ENCODE data around the gene VMP1. TPM values are rescaled to one million over a fixed set of nuclear protein-coding genes. Genes with fewer than 3 reads are reported as not detected.

The VMP1 gene
- total RNA-seq (210 and 235 TPM in 2 replicates), polyA plus RNA-seq (96.5 and 125 TPM in 2 replicates), polyA minus RNA-seq (ENCODE audit: low replicate concordance) (80.0 and 118 TPM in 2 replicates)
- polyA plus RNA-seq (2012), result 72.7 and 75.0 TPM in 2 replicates

DNA sequence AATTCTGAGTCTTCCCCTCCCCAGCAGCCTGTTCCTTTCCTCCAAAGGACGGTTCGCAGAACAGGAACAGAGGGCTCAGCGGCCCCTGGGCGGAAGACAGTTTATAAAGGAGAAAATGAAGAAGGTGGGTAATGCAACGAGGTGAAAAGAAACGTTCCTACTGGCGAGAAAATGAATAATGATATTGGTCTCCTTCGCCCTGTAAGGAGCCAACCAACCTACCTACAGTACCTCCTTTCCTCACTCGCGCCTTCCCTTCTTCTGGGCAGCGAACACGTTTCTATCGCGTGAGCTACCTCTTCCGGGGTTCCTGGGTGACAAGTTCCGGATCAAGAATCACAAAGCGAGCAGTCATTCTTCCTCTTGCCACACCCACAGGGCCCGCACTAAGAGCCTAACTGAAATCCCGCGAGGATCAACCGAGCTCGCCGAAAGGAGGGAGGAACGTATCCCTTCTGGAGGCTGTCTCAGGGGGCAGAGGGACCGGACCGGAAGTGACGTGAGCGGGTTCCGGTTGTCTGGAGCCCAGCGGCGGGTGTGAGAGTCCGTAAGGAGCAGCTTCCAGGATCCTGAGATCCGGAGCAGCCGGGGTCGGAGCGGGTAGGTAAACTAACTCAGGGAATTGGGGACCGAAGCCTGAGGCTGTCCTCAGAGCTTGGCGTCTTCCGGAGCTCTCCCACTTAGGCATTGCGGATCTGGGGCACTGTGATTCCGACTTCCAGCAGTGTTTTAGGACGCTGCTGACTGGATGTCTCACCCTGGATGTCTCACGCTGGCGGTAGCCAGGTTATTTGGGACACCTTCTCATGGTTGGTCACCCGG is at the start of gene VMP1, which contains the start of gene PTRH2:
Gene VMP1 (plus strand): TSS at position 506 of the 822 bp plus-strand sequence. CDS start 23,793 bp downstream, outside the sequence.
Gene PTRH2 (minus strand): TSS at position 282 of the 822 bp plus-strand sequence. CDS start 9,452 bp downstream, outside the sequence.
- Histone ChIP-seq H3K4me3 (replicated peaks in 1 of 4; ENCODE audit: control extremely low read depth in 1 of 4, insufficient read depth in 1 of 4, low read depth in 3 of 4, low read length in 4 of 4) (peak within 1 kb of the TSS; percentile 87 to 92 (median 90)), H3K27me3 (ENCODE audit: control insufficient read depth, insufficient read depth, low read length) (no peaks in the 10 kb centered on the region), H2AFZ (ENCODE audit: low read length) (peak within 1 kb of the TSS; percentile 64), H3K4me2 (ENCODE audit: extremely low read depth, insufficient read depth, low read length) (peak within 1 kb of the TSS; percentile 84), H3K9me3 (ENCODE audit: control insufficient read depth, insufficient read depth, low read depth, low read length) (no peaks in the 10 kb centered on the region), H3K79me2 (ENCODE audit: control insufficient read depth, insufficient read depth, low read length) (peaks cover 91% of the 10 kb centered on the region), H3K4me1 (ENCODE audit: control insufficient read depth, extremely low read depth, insufficient read depth, low read length) (peaks cover 4% of the 10 kb centered on the region), H4K20me1 (ENCODE audit: control insufficient read depth, extremely low read depth, insufficient read depth, low read length) (no peaks in the 10 kb centered on the region), H3K27ac (ENCODE audit: insufficient read depth, low read length) (peak within 1 kb of the TSS; percentile 97), H3K9ac (ENCODE audit: insufficient read depth, low read length) (peak within 1 kb of the TSS; percentile 86), H3K36me3 (ENCODE audit: control insufficient read depth, insufficient read depth, low read length) (no peaks in the 10 kb centered on the region)
- peak; percentile 100 for DNase-seq (ENCODE audit: low read depth in 2 of 2)
- TF ChIP-seq CTCF (conservative IDR thresholded peaks at IDR 0.05 in 1 of 2, IDR thresholded peaks at IDR 0.05 in 1 of 2; ENCODE audit: low read depth in 1 of 2, low read length in 2 of 2) (no peak), EZH2 (IDR thresholded peaks at IDR 0.05; ENCODE audit: low read length, missing control alignments) (no peak)

DNA sequence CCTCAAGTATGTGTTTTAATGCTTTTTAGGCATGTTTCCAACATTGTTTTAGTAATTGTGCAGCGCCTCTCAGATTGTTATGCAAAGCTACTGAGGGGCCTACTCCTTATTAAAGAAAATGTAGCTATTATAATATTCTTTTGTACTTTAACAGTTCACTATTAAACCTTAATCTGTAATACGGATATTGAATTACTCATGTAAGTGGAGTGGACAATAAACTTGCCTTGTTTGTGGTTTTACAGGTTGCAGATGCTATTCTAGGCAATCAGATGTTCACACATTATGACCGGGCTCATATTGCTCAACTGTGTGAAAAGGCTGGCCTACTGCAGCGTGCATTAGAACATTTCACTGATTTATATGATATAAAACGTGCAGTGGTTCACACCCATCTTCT is 41.2 kb upstream of the VMP1 start:
- H3K4me1 ChIP-seq (ENCODE audit: control insufficient read depth, extremely low read depth, insufficient read depth, low read length), result peaks cover 32% of the 10 kb centered on the region
- H3K27me3 ChIP-seq (ENCODE audit: control insufficient read depth, insufficient read depth, low read length), result no peaks in the 10 kb centered on the region
- no peak overlapping the region for H3K27ac ChIP-seq (ENCODE audit: insufficient read depth, low read length)
- TF ChIP-seq CTCF (conservative IDR thresholded peaks at IDR 0.05 in 1 of 2, IDR thresholded peaks at IDR 0.05 in 1 of 2; ENCODE audit: low read depth in 1 of 2, low read length in 2 of 2) (no peak), EZH2 (IDR thresholded peaks at IDR 0.05; ENCODE audit: low read length, missing control alignments) (no peak)
- DNase-seq (ENCODE audit: low read depth in 2 of 2), result peak; percentile 14 to 36
- no peaks in the 10 kb centered on the region for H4K20me1 ChIP-seq (ENCODE audit: control insufficient read depth, extremely low read depth, insufficient read depth, low read length)
- peaks cover 43% of the 10 kb centered on the region for H3K79me2 ChIP-seq (ENCODE audit: control insufficient read depth, insufficient read depth, low read length)
- no peaks in the 10 kb centered on the region for H3K9me3 ChIP-seq (ENCODE audit: control insufficient read depth, insufficient read depth, low read depth, low read length)
- peaks cover 23% of the 10 kb centered on the region for H3K36me3 ChIP-seq (ENCODE audit: control insufficient read depth, insufficient read depth, low read length)
- no peak overlapping the region for H3K9ac ChIP-seq (ENCODE audit: insufficient read depth, low read length)
- H2AFZ ChIP-seq (ENCODE audit: low read length), result no peak overlapping the region
- H3K4me2 ChIP-seq (ENCODE audit: extremely low read depth, insufficient read depth, low read length), result no peak overlapping the region
- no peak overlapping the region for H3K4me3 ChIP-seq (replicated peaks in 1 of 4; ENCODE audit: control extremely low read depth in 1 of 4, insufficient read depth in 1 of 4, low read depth in 3 of 4, low read length in 4 of 4)

DNA sequence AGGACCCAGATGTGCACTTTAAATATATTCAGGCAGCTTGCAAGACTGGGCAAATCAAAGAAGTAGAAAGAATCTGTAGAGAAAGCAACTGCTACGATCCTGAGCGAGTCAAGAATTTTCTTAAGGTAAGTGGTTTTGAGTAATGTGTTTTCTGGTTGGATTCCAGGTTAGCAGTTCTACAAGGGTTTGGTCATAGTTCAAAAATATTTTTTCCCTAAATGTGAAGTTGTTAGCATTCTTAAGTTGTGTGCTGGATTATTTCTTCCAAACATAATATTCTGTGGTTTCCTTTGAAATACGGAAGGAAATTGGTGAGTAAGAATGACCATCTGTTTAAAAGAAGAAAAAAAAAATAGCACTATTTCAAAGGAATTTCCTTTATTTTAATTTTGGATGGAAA is 38.6 kb upstream of the VMP1 start:
- Histone ChIP-seq H3K9ac (ENCODE audit: insufficient read depth, low read length) (no peak overlapping the region), H3K9me3 (ENCODE audit: control insufficient read depth, insufficient read depth, low read depth, low read length) (no peaks in the 10 kb centered on the region), H2AFZ (ENCODE audit: low read length) (no peak overlapping the region), H3K27ac (ENCODE audit: insufficient read depth, low read length) (no peak overlapping the region), H3K27me3 (ENCODE audit: control insufficient read depth, insufficient read depth, low read length) (no peaks in the 10 kb centered on the region), H3K36me3 (ENCODE audit: control insufficient read depth, insufficient read depth, low read length) (peaks cover 18% of the 10 kb centered on the region), H4K20me1 (ENCODE audit: control insufficient read depth, extremely low read depth, insufficient read depth, low read length) (no peaks in the 10 kb centered on the region), H3K4me3 (replicated peaks in 1 of 4; ENCODE audit: control extremely low read depth in 1 of 4, insufficient read depth in 1 of 4, low read depth in 3 of 4, low read length in 4 of 4) (peak overlapping the region in 1 of 4 experiments; percentile 13), H3K4me2 (ENCODE audit: extremely low read depth, insufficient read depth, low read length) (peak overlapping the region; percentile 70), H3K79me2 (ENCODE audit: control insufficient read depth, insufficient read depth, low read length) (peaks cover 50% of the 10 kb centered on the region), H3K4me1 (ENCODE audit: control insufficient read depth, extremely low read depth, insufficient read depth, low read length) (peaks cover 35% of the 10 kb centered on the region)
- TF ChIP-seq EZH2 (IDR thresholded peaks at IDR 0.05; ENCODE audit: low read length, missing control alignments) (no peak), CTCF (conservative IDR thresholded peaks at IDR 0.05 in 1 of 2, IDR thresholded peaks at IDR 0.05 in 1 of 2; ENCODE audit: low read depth in 1 of 2, low read length in 2 of 2) (no peak)
- DNase-seq (ENCODE audit: low read depth in 2 of 2), result peak; percentile 87 to 98
